Placental epithelial cell (primary cell): ENCODE results near the gene AURKB. TPM values are rescaled to one million over a fixed set of nuclear protein-coding genes. Genes with fewer than 3 reads are reported as not detected.

Source experiments
- total RNA-seq: library from RNA; depleted of rRNA; stranded (reverse); fragments of >200 nt; gene quantifications from 2 replicates; pipeline ENCODE4 v1.2.3, GENCODE V29; 2012

Gene AURKB
- total RNA-seq, result 7.7 and 15.7 TPM in 2 replicates

DNA sequence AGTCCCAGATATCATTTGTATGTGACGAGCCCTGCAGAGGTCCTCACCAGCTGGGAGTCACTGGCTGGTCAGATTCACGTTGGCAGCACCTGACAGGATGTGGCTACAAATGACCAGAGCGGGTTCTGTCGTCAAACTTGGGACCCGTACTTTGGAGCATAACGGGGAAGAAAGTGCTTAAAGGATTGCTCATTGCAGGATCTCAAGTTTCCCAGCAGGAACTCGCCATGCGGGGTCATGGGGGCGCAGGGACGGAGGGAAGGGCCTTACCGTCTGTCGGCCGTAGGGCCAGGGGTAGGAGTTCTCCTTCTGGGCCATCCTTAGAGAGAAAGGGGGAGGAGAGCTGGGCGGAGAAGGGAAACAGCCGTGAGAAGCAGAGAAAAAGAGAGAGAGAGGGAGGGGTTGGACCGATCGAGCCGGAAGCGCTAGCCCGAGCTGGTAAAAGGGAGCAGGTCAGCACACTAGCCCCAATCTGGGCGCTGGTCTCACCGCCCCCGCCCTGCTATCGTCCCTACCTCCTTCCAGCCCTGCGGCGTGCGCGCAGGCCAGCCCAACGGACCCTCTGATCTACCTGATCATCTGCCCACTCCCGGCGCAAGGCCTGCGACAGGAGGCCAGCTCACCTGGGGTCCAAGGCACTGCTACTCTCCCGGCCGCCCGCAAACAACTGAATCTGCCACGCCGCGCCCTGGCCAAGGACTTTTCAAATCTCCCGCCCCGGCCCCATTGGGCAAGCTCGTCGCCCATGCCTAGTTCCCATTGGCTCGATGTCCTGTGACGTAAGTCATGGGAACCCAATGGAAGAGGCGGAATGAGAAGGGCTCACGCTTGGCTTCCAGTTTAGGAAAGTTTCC lies at the start of gene AURKB:
TSS of gene AURKB (minus strand) at position 669 of the 854 bp plus-strand sequence. CDS start at position 318, 351 bp downstream.

GRCh38 chr17:8248751-8249607 lies 38.6 kb upstream of the AURKB start, which contains the start of gene PFAS:
Gene PFAS, plus strand, starts transcription at chr17:8249289. Its CDS starts 4,649 bp downstream, at chr17:8253938.

GRCh38 chr17:8189711-8190477 lies 20.5 kb downstream of the AURKB start, which contains the start of gene BORCS6:
Gene BORCS6, minus strand, starts transcription at chr17:8190180. Its CDS starts 40 bp downstream, at chr17:8190140.

DNA sequence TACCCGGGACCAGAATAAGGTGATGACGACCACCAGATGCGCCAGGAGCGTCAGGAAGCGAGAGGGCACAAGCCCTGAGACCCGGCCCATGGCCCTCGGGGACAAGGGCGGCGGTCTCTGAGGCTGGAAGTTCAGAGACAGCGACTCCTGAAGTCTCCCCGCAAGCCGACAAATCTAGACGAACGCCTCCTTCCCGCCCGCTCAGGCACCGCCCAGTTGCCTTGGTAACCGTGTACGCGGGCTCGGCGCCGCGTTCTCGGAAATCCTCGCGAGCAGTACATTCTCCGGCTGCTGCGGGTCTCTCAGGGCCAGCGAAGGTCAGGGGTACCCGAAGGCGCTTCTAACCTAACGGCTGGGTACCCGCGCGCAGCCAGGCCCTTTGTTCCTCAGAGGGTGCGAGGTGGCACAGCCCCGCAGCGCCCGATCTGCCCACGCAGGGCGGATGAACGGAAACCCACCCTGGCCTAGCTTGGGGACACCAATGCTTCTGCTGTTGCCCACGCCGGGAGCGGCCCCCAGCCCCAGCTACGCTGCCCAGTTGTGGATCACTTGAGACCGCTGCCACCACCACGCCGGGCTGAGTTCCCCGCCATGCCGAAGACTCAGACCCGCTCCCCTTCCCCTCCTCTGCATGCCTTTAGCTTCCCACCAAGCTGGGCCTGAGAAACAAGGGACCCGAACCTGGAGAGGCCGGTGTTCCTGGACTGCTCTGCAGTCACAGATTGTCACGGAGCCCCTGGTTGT lies 34.0 kb downstream of the AURKB start, which contains the start of gene TMEM107:
TSS of gene TMEM107 (minus strand) at position 184 of the 744 bp plus-strand sequence. CDS start at position 90, 94 bp downstream.

GRCh38 chr17:8162233-8162996 lies 48.0 kb downstream of the AURKB start, which contains the start of gene VAMP2:
Gene VAMP2, minus strand, starts transcription at chr17:8162948. Its CDS starts 69 bp downstream, at chr17:8162879.

Other genes starting within 250 kb of the AURKB start
- not detected in 2 replicates for gene GUCY2D, start 208.0 kb downstream of the AURKB start, total RNA-seq
- 0.11 and 0.79 TPM in 2 replicates for gene ALOX15B, start 171.5 kb downstream of the AURKB start, total RNA-seq
- gene ALOX12B, start 122.9 kb downstream of the AURKB start, total RNA-seq, result not detected in 2 replicates
- gene ALOXE3, start 92.1 kb downstream of the AURKB start, total RNA-seq, result 2.4 and 2.5 TPM in 2 replicates
- not detected in 2 replicates for gene HES7, start 86.5 kb downstream of the AURKB start, total RNA-seq
- gene PER1, start 58.2 kb downstream of the AURKB start, total RNA-seq, result 55.7 and 81.3 TPM in 2 replicates
- gene VAMP2, start 47.6 kb downstream of the AURKB start, total RNA-seq, result 2.8 and 5.5 TPM in 2 replicates
- gene TMEM107, start 34.2 kb downstream of the AURKB start, total RNA-seq, result 31.6 and 67.1 TPM in 2 replicates
- 10.6 and 11.3 TPM in 2 replicates for gene BORCS6, start 20.4 kb downstream of the AURKB start, total RNA-seq
- 7.1 and 8.6 TPM in 2 replicates for gene CTC1, start 37.5 kb upstream of the AURKB start, total RNA-seq
- gene PFAS, start 38.7 kb upstream of the AURKB start, total RNA-seq, result 10.2 and 18.8 TPM in 2 replicates
- gene RANGRF, start 78.1 kb upstream of the AURKB start, total RNA-seq, result 8.6 and 14.9 TPM in 2 replicates
- gene SLC25A35, start 84.8 kb upstream of the AURKB start, total RNA-seq, result 0.65 and 0.79 TPM in 2 replicates
- under 0.01 TPM in 1 of 2 replicates, not detected in the other for gene ARHGEF15, start 99.7 kb upstream of the AURKB start, total RNA-seq
- not detected in 2 replicates for gene ODF4, start 129.3 kb upstream of the AURKB start, total RNA-seq
- gene RPL26, start 172.6 kb upstream of the AURKB start, total RNA-seq, result 2,133 and 2,482 TPM in 2 replicates
- gene RNF222, start 187.3 kb upstream of the AURKB start, total RNA-seq, result under 0.01 and 1.1 TPM in 2 replicates
- 106 and 113 TPM in 2 replicates for gene NDEL1, start 225.3 kb upstream of the AURKB start, total RNA-seq